ENCODE measurements around the gene CRYBG1.

Gene CRYBG1

DNA sequence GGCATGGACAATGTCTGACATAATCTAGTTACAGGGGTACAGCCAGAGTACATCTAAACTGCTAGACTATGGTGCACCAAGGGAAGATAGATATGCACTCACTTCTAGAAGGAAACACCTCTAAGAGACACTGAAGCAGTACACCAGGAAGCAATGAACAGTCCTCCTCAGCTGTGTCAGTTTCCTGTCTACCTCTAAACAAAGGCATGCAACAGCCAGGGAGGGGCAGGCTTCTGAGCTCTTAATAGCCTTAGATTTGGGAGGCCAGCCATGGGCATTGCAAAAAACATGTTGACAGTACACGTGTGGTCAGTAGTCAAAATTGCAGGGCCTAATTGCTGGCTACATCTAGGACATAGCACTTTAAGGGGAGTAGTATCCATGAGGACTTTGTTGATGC is 21.4 kb downstream of the CRYBG1 start:
- CTCF ChIA-PET = interaction anchor here (1.3 to 1.6 kb wide), 3 partner anchors 11 to 61 kb away, joined by 3 to 5 read pairs (median 3); partner anchors contain the start of gene CRYBG1
- POLR2A ChIA-PET = no interaction called here
- TF ChIP-seq, protein P1, sequence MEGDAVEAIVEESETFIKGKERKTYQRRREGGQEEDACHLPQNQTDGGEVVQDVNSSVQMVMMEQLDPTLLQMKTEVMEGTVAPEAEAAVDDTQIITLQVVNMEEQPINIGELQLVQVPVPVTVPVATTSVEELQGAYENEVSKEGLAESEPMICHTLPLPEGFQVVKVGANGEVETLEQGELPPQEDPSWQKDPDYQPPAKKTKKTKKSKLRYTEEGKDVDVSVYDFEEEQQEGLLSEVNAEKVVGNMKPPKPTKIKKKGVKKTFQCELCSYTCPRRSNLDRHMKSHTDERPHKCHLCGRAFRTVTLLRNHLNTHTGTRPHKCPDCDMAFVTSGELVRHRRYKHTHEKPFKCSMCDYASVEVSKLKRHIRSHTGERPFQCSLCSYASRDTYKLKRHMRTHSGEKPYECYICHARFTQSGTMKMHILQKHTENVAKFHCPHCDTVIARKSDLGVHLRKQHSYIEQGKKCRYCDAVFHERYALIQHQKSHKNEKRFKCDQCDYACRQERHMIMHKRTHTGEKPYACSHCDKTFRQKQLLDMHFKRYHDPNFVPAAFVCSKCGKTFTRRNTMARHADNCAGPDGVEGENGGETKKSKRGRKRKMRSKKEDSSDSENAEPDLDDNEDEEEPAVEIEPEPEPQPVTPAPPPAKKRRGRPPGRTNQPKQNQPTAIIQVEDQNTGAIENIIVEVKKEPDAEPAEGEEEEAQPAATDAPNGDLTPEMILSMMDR (IDR thresholded peaks at IDR 0.05; ENCODE audit: control extremely low read depth, extremely low read depth, low read depth, missing control alignments) = no peak
- DNase-seq (ENCODE audit: extremely low spot score) = no peak

DNA sequence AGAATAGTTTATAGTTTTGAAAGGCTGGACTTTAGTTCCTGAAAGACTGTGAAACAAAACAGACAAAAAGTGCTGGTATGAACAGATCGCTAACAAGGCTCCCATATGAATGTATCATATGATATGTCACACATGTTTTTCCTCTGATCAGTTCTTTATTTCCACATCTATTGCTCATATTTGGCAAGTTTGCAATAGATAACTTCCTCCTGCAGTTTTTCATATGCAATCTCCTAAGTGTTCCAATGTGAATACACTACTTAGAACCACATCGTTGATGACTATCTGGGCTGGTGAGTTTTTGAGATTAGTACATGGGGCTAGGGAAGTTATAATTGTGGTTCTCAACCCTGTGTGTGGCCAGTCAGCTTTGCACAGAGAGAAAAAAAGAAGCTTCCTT is 23.1 kb downstream of the CRYBG1 start:
- CTCF ChIA-PET = no interaction called here
- TF ChIP-seq, protein P1 (IDR thresholded peaks at IDR 0.05; ENCODE audit: control extremely low read depth, extremely low read depth, low read depth, missing control alignments) = no peak
- POLR2A ChIA-PET = no interaction called here
- no peak for DNase-seq (ENCODE audit: extremely low spot score)

DNA sequence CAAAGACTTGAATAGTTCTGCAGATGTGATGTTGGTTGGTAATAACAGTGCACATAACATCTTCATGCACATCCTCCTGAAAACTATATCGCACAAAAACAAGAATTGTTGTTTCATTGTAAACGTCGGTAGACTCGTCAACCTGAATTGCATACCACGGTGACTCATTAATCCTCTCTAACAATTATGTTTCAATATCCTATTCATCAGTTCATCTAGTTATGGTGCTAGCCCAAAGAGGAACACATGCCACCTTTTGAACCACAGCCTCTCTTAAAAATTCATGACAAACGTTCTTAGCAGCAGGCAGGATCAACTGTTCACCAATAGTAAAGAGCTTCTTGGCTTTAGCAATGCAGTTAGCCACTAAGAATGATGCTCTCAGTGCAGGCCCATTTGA is 25.0 kb downstream of the CRYBG1 start:
- POLR2A ChIA-PET = no interaction called here
- CTCF ChIA-PET = interaction anchor here (1.0 to 1.7 kb wide), 3 partner anchors 10 to 46 kb away, joined by 3 to 4 read pairs (median 3); no protein-coding TSS in a partner anchor
- TF ChIP-seq, protein P1 (IDR thresholded peaks at IDR 0.05; ENCODE audit: control extremely low read depth, extremely low read depth, low read depth, missing control alignments) = no peak
- no peak for DNase-seq (ENCODE audit: extremely low spot score)

DNA sequence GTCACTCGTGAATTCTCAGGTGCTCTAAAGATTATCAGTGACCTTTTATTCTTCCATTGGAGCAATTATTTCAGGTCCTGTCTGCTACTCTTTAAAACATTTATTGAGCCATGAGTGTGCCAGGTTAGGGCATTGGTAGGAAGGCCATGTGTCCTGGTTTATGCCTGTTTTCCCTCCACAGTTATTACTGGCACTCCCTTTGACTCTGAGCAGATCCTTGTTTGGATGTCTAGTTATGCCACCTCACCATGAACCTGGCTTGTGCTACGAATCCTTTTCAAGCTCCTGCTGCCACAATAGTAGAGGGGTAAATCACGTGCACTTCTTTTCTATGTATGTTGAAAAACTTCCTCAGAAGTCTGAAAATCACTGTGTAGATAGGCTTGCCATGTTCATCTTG is 27.4 kb downstream of the CRYBG1 start:
- TF ChIP-seq, protein P1 (IDR thresholded peaks at IDR 0.05; ENCODE audit: control extremely low read depth, extremely low read depth, low read depth, missing control alignments) = no peak
- ChIA-PET POLR2A (no interaction called here), CTCF (no interaction called here)
- DNase-seq (ENCODE audit: extremely low spot score) = no peak

DNA sequence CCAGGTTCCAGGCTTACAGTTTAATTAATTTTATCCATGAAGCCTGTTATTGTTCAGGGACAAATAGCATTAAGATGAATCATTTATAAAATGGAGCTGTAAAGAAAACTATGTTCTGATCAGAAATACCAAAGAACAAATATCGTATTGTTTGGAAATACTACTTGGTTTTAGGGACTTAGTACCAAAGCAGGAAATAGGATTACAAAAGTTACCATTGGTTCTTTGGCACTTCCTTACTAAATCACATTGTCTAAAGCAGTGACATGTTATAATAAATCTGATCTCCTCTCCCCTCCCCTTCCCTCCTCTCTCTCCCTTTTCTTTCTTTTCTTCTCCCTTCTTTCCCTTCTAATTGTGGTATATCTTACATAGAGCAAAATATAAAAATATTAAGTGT is 29.6 kb downstream of the CRYBG1 start:
- CTCF ChIA-PET = interaction anchor here (1.6 to 1.8 kb wide), 2 partner anchors 21 to 29 kb away, joined by 4 to 5 read pairs; partner anchors contain the start of gene CRYBG1
- no peak for DNase-seq (ENCODE audit: extremely low spot score)
- TF ChIP-seq, protein P1 (IDR thresholded peaks at IDR 0.05; ENCODE audit: control extremely low read depth, extremely low read depth, low read depth, missing control alignments) = no peak
- POLR2A ChIA-PET = no interaction called here

DNA sequence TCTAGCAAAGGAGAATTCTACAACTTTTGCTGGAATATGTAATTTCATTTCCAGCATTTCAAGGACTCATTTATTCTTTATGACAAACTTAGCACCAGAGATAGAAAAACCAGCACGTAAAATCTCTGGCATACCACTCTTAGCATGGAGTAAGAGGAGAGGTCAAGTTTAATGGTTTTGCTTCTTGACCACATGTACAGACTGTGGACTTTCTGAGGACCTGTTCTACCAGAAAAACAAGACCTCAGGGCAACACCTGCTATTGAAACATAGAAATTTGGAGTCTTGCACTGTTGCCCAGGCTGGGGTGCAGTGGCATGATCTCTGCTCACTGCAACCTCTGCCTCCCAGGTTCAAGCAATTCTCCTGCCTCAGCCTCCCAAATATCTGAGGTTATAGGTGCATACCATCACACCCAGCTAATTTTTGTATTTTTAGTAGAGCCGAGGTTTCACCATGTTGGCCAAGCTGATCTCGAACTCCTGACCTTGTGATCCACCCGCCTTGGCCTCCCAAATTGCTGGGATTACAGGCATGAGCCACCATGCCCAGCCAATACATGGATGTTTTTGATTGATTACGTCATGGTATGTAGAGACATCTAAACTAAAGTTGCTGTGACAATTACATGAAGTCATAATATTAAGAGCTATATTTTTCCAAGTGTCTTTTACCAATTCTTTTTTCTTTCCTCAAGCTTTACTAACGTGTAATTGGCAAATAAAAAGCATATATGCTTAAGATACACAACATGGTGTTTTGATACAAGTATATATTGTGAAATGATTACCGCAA is 36.1 kb downstream of the CRYBG1 start:
- POLR2A ChIA-PET = interaction anchor here (1.1 kb wide), 1 partner anchor 27 kb away, joined by 3 read pairs; no protein-coding TSS in a partner anchor
- no peak for DNase-seq (ENCODE audit: extremely low spot score)
- CTCF ChIA-PET = interaction anchor here (0.9 to 1.4 kb wide), 2 partner anchors 11 to 49 kb away, joined by 3 to 4 read pairs; no protein-coding TSS in a partner anchor
- TF ChIP-seq, protein P1 (IDR thresholded peaks at IDR 0.05; ENCODE audit: control extremely low read depth, extremely low read depth, low read depth, missing control alignments) = no peak
